NCI-H1694 (cell line): ENCODE data around the gene GABRB3.

Experiments
- DNase-seq: peaks from one replicate; lab custom pipeline; 2025; lab: John Stamatoyannopoulos, UW

Gene GABRB3

GRCh38 chr15:26772154-26773066 lies at the start of gene GABRB3:
TSS of gene GABRB3 (minus strand) at chr15:26773066.
- no peak for DNase-seq

GRCh38 chr15:26807517-26808427 lies 34.9 kb upstream of the GABRB3 start:
- DNase-seq, result no peak

DNA sequence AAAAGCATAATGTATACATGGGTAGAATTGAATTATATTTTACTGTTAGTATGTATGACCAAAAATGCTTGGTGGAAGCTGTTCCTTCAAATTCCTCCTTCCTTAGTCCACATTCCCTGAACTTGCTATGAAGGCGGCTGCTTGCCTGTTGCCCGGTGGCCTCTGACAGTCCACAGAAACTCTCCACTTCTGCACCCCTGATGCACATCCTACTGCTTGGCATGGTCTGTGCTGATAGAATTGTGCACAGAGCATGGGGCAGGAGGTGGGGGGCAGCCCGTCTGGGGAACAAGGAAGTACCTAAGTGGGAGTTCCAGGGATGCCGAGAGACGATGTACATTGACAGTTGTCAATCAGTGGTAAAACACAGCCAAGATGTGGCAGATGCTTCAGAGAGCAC lies 33.7 kb upstream of the GABRB3 start:
- no peak for DNase-seq

GRCh38 chr15:26806151-26806550 lies 33.3 kb upstream of the GABRB3 start:
- no peak for DNase-seq

- DNase-seq, result no peak
These were observed 32.6 kb upstream of the GABRB3 start for GRCh38 chr15:26805470-26805869.

GRCh38 chr15:26804063-26804804 lies 31.4 kb upstream of the GABRB3 start:
- DNase-seq, result no peak

GRCh38 chr15:26790118-26790517 lies 17.3 kb upstream of the GABRB3 start:
- no peak for DNase-seq

DNA sequence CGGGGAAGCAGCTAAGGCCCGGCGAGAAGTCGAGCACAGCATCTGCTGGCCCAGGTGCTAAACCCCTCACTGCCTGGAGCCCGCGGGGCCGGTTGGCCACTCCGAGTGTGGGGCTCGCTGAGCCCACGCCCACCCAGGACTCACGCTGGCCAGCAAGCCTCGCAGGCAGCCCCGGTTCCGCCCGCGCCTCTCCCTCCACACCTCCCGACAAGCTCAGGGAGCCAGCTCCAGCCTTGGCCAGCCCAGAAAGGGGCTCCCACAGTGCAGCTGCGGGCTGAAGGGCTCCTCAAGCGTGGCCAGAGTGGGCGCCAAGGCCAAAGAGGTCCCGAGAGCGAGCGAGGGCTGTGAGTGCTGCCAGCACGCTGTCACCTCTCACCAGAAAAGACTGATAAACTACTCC lies 8.9 kb upstream of the GABRB3 start:
- no peak for DNase-seq

DNA sequence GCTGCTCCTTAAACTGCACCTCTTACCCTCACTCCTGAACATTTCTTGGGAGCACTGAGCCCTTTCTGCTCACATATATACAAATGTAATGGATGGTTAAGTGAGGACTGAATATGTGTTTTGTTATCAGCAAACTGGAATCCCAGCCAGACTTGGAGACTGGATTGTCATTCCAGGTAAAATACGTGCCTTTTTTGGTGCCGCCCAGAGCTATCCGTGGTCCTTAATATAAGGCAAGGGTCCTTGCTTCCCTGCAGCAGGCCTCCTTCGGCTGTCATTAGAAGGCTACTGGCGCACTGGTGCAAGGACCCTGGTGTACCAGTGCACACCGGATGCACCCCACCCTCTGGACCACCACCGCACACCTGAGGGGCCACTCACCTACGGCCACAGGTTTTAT lies 1.1 kb upstream of the GABRB3 start:
- DNase-seq, result no peak

- peak; percentile 6 for DNase-seq
These were observed 406 bp upstream of the GABRB3 start for GRCh38 chr15:26773067-26773877.

DNA sequence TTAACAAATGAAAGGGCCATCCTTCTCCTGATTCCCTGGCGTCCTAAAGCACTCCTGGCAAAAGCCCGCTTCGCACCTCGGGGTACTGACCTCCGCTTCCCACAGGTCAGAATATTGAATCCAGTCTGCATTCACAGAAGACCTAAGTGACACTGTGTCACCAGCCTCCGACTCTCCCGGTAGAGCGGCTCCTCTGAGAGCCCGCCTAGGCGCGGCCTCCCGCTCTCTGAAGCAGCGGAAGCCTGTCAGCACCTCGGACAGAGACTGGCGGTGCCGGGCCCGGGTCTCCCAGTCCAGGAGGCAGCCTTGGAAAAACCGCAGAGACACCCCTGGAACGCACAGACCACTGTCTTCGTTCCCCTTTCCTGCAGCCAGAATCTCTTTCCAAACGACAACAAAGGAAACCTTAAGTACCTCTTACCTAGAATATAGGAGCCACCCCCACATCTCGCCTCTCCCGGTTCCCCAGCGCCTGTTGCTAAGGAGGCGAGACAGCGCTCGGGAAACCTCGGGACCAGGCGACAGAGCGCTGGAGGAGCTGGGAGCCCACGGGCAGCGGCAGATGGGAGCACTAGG lies 1.2 kb downstream of the GABRB3 start:
- DNase-seq, result no peak

- DNase-seq, result no peak
These were observed 1.7 kb downstream of the GABRB3 start for GRCh38 chr15:26771168-26771567.

DNA sequence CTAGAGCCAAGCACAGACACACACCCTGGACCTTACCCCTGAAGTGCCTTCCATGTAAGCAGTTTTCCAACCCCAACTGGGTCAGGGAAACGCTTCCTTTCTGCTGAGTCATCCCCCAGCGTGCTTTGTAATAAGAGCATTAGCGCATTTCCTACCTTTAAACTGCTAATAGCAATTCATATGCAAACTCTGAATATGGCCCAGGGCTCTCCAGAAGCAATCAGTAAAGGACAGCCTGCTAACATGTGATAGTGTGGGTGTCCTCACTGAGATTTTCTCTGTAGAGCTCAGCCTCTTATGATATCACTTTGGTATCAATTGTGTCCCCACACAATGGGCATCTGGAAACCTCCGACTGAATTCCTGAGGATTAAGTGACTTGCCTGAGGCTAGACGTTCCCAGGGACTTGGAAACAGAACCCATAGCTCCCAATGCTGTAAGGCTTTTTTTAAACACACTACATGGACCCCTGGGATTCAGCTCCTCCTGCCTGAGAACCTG lies 5.6 kb downstream of the GABRB3 start:
- DNase-seq, result no peak

GRCh38 chr15:26766262-26766661 lies 6.6 kb downstream of the GABRB3 start:
- DNase-seq, result no peak

DNA sequence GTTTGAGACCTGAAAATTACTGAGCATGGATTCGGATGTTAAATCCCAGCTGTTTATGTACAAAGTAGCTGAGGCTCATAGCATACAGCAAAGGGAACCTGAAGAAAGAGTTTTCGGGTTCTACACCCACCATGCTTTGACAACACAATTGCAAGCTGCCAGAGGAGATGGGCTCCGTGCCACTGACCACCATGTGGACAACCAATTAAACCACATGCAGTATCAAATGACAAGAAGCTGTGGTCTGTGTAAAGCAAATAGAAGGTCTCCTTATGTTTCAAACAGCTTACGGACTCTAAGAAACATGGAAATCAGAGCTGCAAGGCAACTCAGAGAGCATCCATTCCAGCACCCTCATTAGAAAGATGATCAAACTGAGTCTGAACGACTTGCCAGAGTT lies 12.9 kb downstream of the GABRB3 start:
- DNase-seq, result no peak

DNA sequence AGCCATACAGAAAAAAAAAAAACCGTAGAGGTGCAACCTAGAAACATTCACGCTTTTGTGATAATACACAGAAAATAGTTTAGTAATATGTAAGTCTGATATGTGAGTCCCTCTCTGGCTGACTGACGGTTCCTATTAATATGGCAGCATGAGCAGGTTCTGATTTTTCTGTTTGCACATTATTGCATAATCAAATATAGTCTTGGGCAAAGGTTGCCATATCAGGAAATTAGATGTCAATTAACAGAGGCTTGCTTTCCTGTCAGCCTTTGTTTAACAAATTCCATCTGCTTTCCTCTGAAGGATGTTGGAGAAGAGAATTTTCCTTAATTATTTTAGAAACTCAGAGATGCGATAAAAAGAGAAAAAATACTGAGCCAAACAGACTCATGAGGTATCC lies 14.8 kb downstream of the GABRB3 start:
- no peak for DNase-seq

- DNase-seq, result no peak
These were observed 15.7 kb downstream of the GABRB3 start for GRCh38 chr15:26757141-26757540.

GRCh38 chr15:26744894-26745293 lies 28.0 kb downstream of the GABRB3 start:
- no peak for DNase-seq

DNA sequence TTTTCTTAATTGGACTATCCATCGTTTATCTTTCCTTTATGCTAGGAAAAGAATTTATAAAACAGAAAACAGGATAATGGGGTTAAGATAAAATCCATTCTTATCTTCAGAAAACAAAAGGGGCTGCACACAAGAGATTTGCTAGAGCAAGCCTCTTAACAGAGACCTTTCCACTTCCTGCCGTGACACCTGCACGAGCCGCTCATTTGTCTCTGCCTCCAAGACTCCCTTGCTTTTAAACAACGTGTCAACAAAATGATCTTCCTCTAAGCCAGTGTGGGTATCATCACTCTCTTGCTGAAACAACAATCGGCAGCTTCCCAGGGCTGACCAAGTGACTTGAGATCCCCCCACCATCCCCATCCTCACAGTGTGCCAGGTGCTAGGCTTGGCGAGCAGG lies 33.1 kb downstream of the GABRB3 start:
- DNase-seq, result no peak

DNA sequence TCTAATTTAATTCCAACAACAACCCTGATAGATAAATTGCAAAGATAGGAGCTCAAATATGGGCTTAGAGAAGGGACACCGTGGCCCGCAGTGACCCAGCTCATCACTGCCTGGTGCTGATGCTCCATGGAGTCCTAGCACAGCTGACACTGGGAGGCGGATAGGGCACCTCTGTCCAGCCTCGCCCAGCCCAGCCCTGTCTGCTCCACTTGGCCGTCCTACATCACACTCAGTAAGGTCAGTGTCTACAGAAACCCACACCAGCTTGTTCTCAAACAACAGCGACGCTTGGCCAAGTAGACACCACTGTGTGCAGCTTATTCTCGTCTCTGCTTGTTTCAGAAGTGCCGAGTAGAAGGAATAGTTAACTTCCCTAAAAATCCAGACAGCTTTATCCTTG lies 33.9 kb downstream of the GABRB3 start:
- DNase-seq, result no peak
